ENCODE results near the gene CT45A6. TPM values are rescaled to one million over a fixed set of nuclear protein-coding genes. Genes with fewer than 3 reads are reported as not detected.
"Not testable (repeated sequence)": the region's sequence is repeated elsewhere in the genome, so short reads cannot be mapped to it uniquely, and the experiment has no call there.

The CT45A6 gene
- total RNA-seq (not detected), polyA plus RNA-seq (ENCODE audit: insufficient read length in 2 of 2) (not detected)
- long read RNA-seq, donor 1, result 0 reads
- long read RNA-seq, donor 2, result 0 reads
- long read RNA-seq, donor 3, result 0 reads
- long read RNA-seq, donor 4, partial matches to known transcripts, result 0 of 4 reads
- long read RNA-seq, donor 4, other reads (novel, unspliced or antisense), result 0 of 4 reads

GRCh38 chrX:135802687-135803086 is at the start of gene CT45A6:
Gene CT45A6 (minus strand): TSS chrX:135802787. CDS start chrX:135798993, 3,794 bp downstream.
- not testable (repeated sequence) for DNase-seq (ENCODE audit: low read depth in 4 of 6, low spot score in 6 of 6); H3K9me3 ChIP-seq (ENCODE audit: control insufficient read depth, insufficient read depth, low read length); H3K36me3 ChIP-seq (ENCODE audit: control insufficient read depth, insufficient read depth, low read length); H3K27ac ChIP-seq (ENCODE audit: low read depth, low read length); H3K4me3 ChIP-seq (ENCODE audit: low read depth, low read length); H3K27me3 ChIP-seq (ENCODE audit: control insufficient read depth, insufficient read depth, low read length); H3K4me1 ChIP-seq (ENCODE audit: control insufficient read depth, insufficient read depth, low read length)
- WGBS (ENCODE audit: insufficient coverage), result no CpG with 5 or more reads among the region's 16 CpGs

- not testable (repeated sequence) for DNase-seq (ENCODE audit: low read depth in 4 of 6, low spot score in 6 of 6); H3K36me3 ChIP-seq (ENCODE audit: control insufficient read depth, insufficient read depth, low read length); H3K9me3 ChIP-seq (ENCODE audit: control insufficient read depth, insufficient read depth, low read length); H3K4me3 ChIP-seq (ENCODE audit: low read depth, low read length); H3K27me3 ChIP-seq (ENCODE audit: control insufficient read depth, insufficient read depth, low read length); H3K27ac ChIP-seq (ENCODE audit: low read depth, low read length); H3K4me1 ChIP-seq (ENCODE audit: control insufficient read depth, insufficient read depth, low read length)
- WGBS (ENCODE audit: insufficient coverage), result no CpG with 5 or more reads among the region's 17 CpGs
Observed at GRCh38 chrX:135837180-135837579, 34.6 kb upstream of the CT45A6 start, which contains the start of gene CT45A7. Gene CT45A7 (minus strand): TSS chrX:135837280. CDS start chrX:135833533, 3,747 bp downstream.

- WGBS (ENCODE audit: insufficient coverage), result no CpG with 5 or more reads among the region's 17 CpGs
- H3K4me1 ChIP-seq (ENCODE audit: control insufficient read depth, insufficient read depth, low read length); DNase-seq (ENCODE audit: low read depth in 4 of 6, low spot score in 6 of 6); H3K36me3 ChIP-seq (ENCODE audit: control insufficient read depth, insufficient read depth, low read length); H3K9me3 ChIP-seq (ENCODE audit: control insufficient read depth, insufficient read depth, low read length); H3K27ac ChIP-seq (ENCODE audit: low read depth, low read length); H3K27me3 ChIP-seq (ENCODE audit: control insufficient read depth, insufficient read depth, low read length); H3K4me3 ChIP-seq (ENCODE audit: low read depth, low read length): not testable (repeated sequence)
Observed at GRCh38 chrX:135819912-135820311, 17.3 kb upstream of the CT45A6 start, which contains the start of gene CT45A2. Gene CT45A2 (minus strand): TSS chrX:135820012. CDS start chrX:135816265, 3,747 bp downstream.

GRCh38 chrX:135785403-135785802 is 17.2 kb downstream of the CT45A6 start, which contains the start of gene CT45A5:
Gene CT45A5 (minus strand): TSS chrX:135785503. CDS start chrX:135781729, 3,774 bp downstream.
- WGBS (ENCODE audit: insufficient coverage), result no CpG with 5 or more reads among the region's 16 CpGs
- DNase-seq (ENCODE audit: low read depth in 4 of 6, low spot score in 6 of 6); H3K36me3 ChIP-seq (ENCODE audit: control insufficient read depth, insufficient read depth, low read length); H3K27ac ChIP-seq (ENCODE audit: low read depth, low read length); H3K9me3 ChIP-seq (ENCODE audit: control insufficient read depth, insufficient read depth, low read length); H3K4me1 ChIP-seq (ENCODE audit: control insufficient read depth, insufficient read depth, low read length); H3K4me3 ChIP-seq (ENCODE audit: low read depth, low read length); H3K27me3 ChIP-seq (ENCODE audit: control insufficient read depth, insufficient read depth, low read length): not testable (repeated sequence)

GRCh38 chrX:135768091-135768490 is 34.5 kb downstream of the CT45A6 start, which contains the start of gene CT45A3:
Gene CT45A3 (minus strand): TSS chrX:135768191. CDS start chrX:135764444, 3,747 bp downstream.
- not testable (repeated sequence) for H3K9me3 ChIP-seq (ENCODE audit: control insufficient read depth, insufficient read depth, low read length); H3K4me3 ChIP-seq (ENCODE audit: low read depth, low read length); H3K27ac ChIP-seq (ENCODE audit: low read depth, low read length); H3K36me3 ChIP-seq (ENCODE audit: control insufficient read depth, insufficient read depth, low read length); H3K27me3 ChIP-seq (ENCODE audit: control insufficient read depth, insufficient read depth, low read length); DNase-seq (ENCODE audit: low read depth in 4 of 6, low spot score in 6 of 6); H3K4me1 ChIP-seq (ENCODE audit: control insufficient read depth, insufficient read depth, low read length)
- WGBS (ENCODE audit: insufficient coverage), result no CpG with 5 or more reads among the region's 17 CpGs

GRCh38 chrX:135744739-135745138 is 57.8 kb downstream of the CT45A6 start:
- not testable (repeated sequence) for H3K36me3 ChIP-seq (ENCODE audit: control insufficient read depth, insufficient read depth, low read length)
- no CpG with 5 or more reads among the region's 4 CpGs for WGBS (ENCODE audit: insufficient coverage)

More at GRCh38 chrX:135744739-135745138, 57.8 kb downstream of the CT45A6 start:
- not testable (repeated sequence) for H3K9me3 ChIP-seq (ENCODE audit: control insufficient read depth, insufficient read depth, low read length); H3K27ac ChIP-seq (ENCODE audit: low read depth, low read length); DNase-seq (ENCODE audit: low read depth in 4 of 6, low spot score in 6 of 6); H3K4me3 ChIP-seq (ENCODE audit: low read depth, low read length); H3K4me1 ChIP-seq (ENCODE audit: control insufficient read depth, insufficient read depth, low read length); H3K27me3 ChIP-seq (ENCODE audit: control insufficient read depth, insufficient read depth, low read length)

Other genes with a start within 250 kb of the CT45A6 start
- gene CT45A1, start 89.1 kb downstream of the CT45A6 start, total RNA-seq, result not detected
- not detected for gene CT45A1, start 89.1 kb downstream of the CT45A6 start, polyA plus RNA-seq (ENCODE audit: insufficient read length in 2 of 2)
- gene CT45A3, start 34.6 kb downstream of the CT45A6 start, total RNA-seq, result under 1 TPM in 1 of 2 donors, not detected in 1; 0.33 TPM
- gene CT45A3, start 34.6 kb downstream of the CT45A6 start, polyA plus RNA-seq (ENCODE audit: insufficient read length in 2 of 2), result not detected
- under 1 TPM in 1 of 2 donors, not detected in 1; 0.89 TPM for gene CT45A5, start 17.3 kb downstream of the CT45A6 start, total RNA-seq
- under 1 TPM in 1 of 2 donors, not detected in 1; 0.38 TPM for gene CT45A5, start 17.3 kb downstream of the CT45A6 start, polyA plus RNA-seq (ENCODE audit: insufficient read length in 2 of 2)
- not detected for gene CT45A2, start 17.2 kb upstream of the CT45A6 start, total RNA-seq
- gene CT45A2, start 17.2 kb upstream of the CT45A6 start, polyA plus RNA-seq (ENCODE audit: insufficient read length in 2 of 2), result not detected
- not detected for gene CT45A7, start 34.5 kb upstream of the CT45A6 start, total RNA-seq
- under 1 TPM in 1 of 2 donors, not detected in 1; 0.33 TPM for gene CT45A7, start 34.5 kb upstream of the CT45A6 start, polyA plus RNA-seq (ENCODE audit: insufficient read length in 2 of 2)
- not detected for gene CT45A8, start 51.8 kb upstream of the CT45A6 start, total RNA-seq
- not detected for gene CT45A8, start 51.8 kb upstream of the CT45A6 start, polyA plus RNA-seq (ENCODE audit: insufficient read length in 2 of 2)
- gene CT45A9, start 69.0 kb upstream of the CT45A6 start, total RNA-seq, result not detected
- not detected for gene CT45A9, start 69.0 kb upstream of the CT45A6 start, polyA plus RNA-seq (ENCODE audit: insufficient read length in 2 of 2)
- not detected for gene CT45A10, start 90.7 kb upstream of the CT45A6 start, total RNA-seq
- gene CT45A10, start 90.7 kb upstream of the CT45A6 start, polyA plus RNA-seq (ENCODE audit: insufficient read length in 2 of 2), result not detected
- not detected for gene SAGE1, start 90.9 kb upstream of the CT45A6 start, total RNA-seq
- not detected for gene SAGE1, start 90.9 kb upstream of the CT45A6 start, polyA plus RNA-seq (ENCODE audit: insufficient read length in 2 of 2)
- gene MMGT1, start 171.2 kb upstream of the CT45A6 start, total RNA-seq, result 10 to 100 TPM; 19.3 to 26.3 TPM
- 10 to 100 TPM; 25.7 to 32.5 TPM for gene MMGT1, start 171.2 kb upstream of the CT45A6 start, polyA plus RNA-seq (ENCODE audit: insufficient read length in 2 of 2)
- 100 to 1,000 TPM in 1 of 2 donors, 10 to 100 TPM in 1; 33.3 to 107 TPM for gene SLC9A6, start 182.6 kb upstream of the CT45A6 start, total RNA-seq
- gene SLC9A6, start 182.6 kb upstream of the CT45A6 start, polyA plus RNA-seq (ENCODE audit: insufficient read length in 2 of 2), result 100 to 1,000 TPM in 1 of 2 donors, 10 to 100 TPM in 1; 83.3 to 102 TPM

Measured in spinal cord (tissue), 10 donors.